Measurements from ENCODE around the gene WAPL. TPM values are rescaled to one million over a fixed set of nuclear protein-coding genes. Genes with fewer than 3 reads are reported as not detected.

WAPL gene
- total and polyA plus RNA-seq, 10 of the 15 experiments (the other 5 are each of a cell fraction or from before 2014, with no cell fraction given): 15.7 to 45.8 (median 29.0) TPM

DNA sequence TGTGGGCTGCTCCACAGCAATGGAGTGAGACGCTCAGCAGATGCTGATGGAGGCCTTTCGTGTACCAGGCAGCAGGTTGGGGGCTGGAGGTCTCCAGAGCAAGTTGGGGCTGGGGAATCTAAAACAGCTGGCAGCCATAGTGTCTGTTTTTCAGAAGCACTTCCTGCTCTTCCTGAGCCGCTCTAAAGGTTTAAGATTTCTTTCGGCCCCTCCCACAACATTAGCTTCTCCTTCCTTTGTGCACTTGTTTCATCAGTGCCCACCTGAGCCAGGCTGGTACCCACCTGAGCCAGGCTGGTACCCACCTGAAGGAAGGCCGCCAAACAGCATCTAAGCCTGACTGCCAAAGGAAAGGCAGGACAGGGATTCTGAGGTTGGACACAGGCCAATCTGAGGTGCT is 18.4 kb upstream of the WAPL start:
- no TSS peak for BruUV-seq (replicated peaks)
- Histone ChIP-seq H4K20me1 (ENCODE audit: control insufficient read depth, insufficient read depth) (no peaks in the 10 kb centered on the region), H3K9me3 (replicated peaks; ENCODE audit: control insufficient read depth, insufficient read depth, low read length) (peaks cover 1% of the 10 kb centered on the region; the same call in 2 of the 3 replicates), H3K27me3 (replicated peaks in 1 of 2; ENCODE audit: control insufficient read depth in 2 of 2, insufficient read depth in 2 of 2, low read length in 1 of 2) (no peaks in the 10 kb centered on the region), H3K27ac (ENCODE audit: control insufficient read depth, insufficient read depth) (no peak overlapping the region), H3K36me3 (ENCODE audit: control insufficient read depth in 2 of 2, insufficient read depth in 2 of 2, low read length in 1 of 2) (no peaks in the 10 kb centered on the region), H3K79me2 (ENCODE audit: control insufficient read depth, insufficient read depth, low read length) (no peaks in the 10 kb centered on the region), H3K4me2 (ENCODE audit: control insufficient read depth, insufficient read depth) (no peak overlapping the region), H3K4me1 (ENCODE audit: control insufficient read depth, insufficient read depth, low read length) (peaks cover 5% of the 10 kb centered on the region), H3K4me3 (no peak overlapping the region), H3K9ac (ENCODE audit: control insufficient read depth, insufficient read depth, low read length) (no peak overlapping the region), H2AFZ (ENCODE audit: control insufficient read depth, low read depth, low read length) (no peak overlapping the region)
- SMC1A ChIA-PET (ENCODE audit: uncharacterized antibody, unreplicated experiment): no interaction called here
- TF ChIP-seq IKZF2 (IDR thresholded peaks at IDR 0.05): no peak
- TF ChIP-seq, protein P1, sequence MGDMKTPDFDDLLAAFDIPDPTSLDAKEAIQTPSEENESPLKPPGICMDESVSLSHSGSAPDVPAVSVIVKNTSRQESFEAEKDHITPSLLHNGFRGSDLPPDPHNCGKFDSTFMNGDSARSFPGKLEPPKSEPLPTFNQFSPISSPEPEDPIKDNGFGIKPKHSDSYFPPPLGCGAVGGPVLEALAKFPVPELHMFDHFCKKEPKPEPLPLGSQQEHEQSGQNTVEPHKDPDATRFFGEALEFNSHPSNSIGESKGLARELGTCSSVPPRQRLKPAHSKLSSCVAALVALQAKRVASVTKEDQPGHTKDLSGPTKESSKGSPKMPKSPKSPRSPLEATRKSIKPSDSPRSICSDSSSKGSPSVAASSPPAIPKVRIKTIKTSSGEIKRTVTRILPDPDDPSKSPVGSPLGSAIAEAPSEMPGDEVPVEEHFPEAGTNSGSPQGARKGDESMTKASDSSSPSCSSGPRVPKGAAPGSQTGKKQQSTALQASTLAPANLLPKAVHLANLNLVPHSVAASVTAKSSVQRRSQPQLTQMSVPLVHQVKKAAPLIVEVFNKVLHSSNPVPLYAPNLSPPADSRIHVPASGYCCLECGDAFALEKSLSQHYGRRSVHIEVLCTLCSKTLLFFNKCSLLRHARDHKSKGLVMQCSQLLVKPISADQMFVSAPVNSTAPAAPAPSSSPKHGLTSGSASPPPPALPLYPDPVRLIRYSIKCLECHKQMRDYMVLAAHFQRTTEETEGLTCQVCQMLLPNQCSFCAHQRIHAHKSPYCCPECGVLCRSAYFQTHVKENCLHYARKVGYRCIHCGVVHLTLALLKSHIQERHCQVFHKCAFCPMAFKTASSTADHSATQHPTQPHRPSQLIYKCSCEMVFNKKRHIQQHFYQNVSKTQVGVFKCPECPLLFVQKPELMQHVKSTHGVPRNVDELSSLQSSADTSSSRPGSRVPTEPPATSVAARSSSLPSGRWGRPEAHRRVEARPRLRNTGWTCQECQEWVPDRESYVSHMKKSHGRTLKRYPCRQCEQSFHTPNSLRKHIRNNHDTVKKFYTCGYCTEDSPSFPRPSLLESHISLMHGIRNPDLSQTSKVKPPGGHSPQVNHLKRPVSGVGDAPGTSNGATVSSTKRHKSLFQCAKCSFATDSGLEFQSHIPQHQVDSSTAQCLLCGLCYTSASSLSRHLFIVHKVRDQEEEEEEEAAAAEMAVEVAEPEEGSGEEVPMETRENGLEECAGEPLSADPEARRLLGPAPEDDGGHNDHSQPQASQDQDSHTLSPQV (IDR thresholded peaks at IDR 0.05): no peak
- no peak for TF ChIP-seq SUZ12 (IDR thresholded peaks at IDR 0.05; ENCODE audit: unreplicated experiment)
- TF ChIP-seq SMARCA5 (IDR thresholded peaks at IDR 0.05): no peak
- no peak for TF ChIP-seq TAF1 (IDR thresholded peaks at IDR 0.05; ENCODE audit: borderline replicate concordance, low read depth, low read length)
- TF ChIP-seq CBX5 (IDR thresholded peaks at IDR 0.05; ENCODE audit: low read depth): no peak
- no peak for TF ChIP-seq RELA (IDR thresholded peaks at IDR 0.05; ENCODE audit: borderline replicate concordance, partially characterized antibody)
- no peak for TF ChIP-seq ATF7 (IDR thresholded peaks at IDR 0.05; ENCODE audit: low read depth)
- TF ChIP-seq, protein P2, sequence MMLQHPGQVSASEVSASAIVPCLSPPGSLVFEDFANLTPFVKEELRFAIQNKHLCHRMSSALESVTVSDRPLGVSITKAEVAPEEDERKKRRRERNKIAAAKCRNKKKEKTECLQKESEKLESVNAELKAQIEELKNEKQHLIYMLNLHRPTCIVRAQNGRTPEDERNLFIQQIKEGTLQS (IDR thresholded peaks at IDR 0.05; ENCODE audit: borderline replicate concordance, extremely low read depth, low read depth, low read length): no peak
- no peak for TF ChIP-seq MEF2A (IDR thresholded peaks at IDR 0.05; ENCODE audit: insufficient read depth, low read depth, low read length)
- no peak for TF ChIP-seq HCFC1 (IDR thresholded peaks at IDR 0.05; ENCODE audit: low read length)
- TF ChIP-seq BHLHE40 (IDR thresholded peaks at IDR 0.05; ENCODE audit: borderline replicate concordance in 1 of 2, low read depth in 2 of 2, low read length in 1 of 2): no peak
- TF ChIP-seq, protein P3, sequence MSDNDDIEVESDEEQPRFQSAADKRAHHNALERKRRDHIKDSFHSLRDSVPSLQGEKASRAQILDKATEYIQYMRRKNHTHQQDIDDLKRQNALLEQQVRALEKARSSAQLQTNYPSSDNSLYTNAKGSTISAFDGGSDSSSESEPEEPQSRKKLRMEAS (IDR thresholded peaks at IDR 0.05; ENCODE audit: low read depth, low read length): no peak
- no peak for TF ChIP-seq JUND (IDR thresholded peaks at IDR 0.05; ENCODE audit: low read depth, low read length)
- TF ChIP-seq ETV6 (conservative IDR thresholded peaks at IDR 0.05 in 1 of 2, IDR thresholded peaks at IDR 0.05 in 1 of 2; ENCODE audit: borderline replicate concordance in 1 of 2, low read depth in 1 of 2): no peak
- no peak for TF ChIP-seq SP1 (IDR thresholded peaks at IDR 0.05; ENCODE audit: low read depth, low read length)
- TF ChIP-seq BMI1 (IDR thresholded peaks at IDR 0.05; ENCODE audit: borderline replicate concordance): no peak
- TF ChIP-seq CBX3 (IDR thresholded peaks at IDR 0.05; ENCODE audit: borderline replicate concordance, low read depth): no peak
- TF ChIP-seq BCL11A (IDR thresholded peaks at IDR 0.05; ENCODE audit: low read depth, low read length): no peak
- no peak for TF ChIP-seq MEF2B (IDR thresholded peaks at IDR 0.05; ENCODE audit: partially characterized antibody, poor library complexity, severe bottlenecking)
- POLR2A ChIA-PET: no interaction called here
- CTCF ChIA-PET: no interaction called here
- in situ Hi-C loops (cut with MboI): no loop called here
- FAIRE-seq (no peak), DNase-seq (ENCODE audit: low read depth, low spot score) (no peak), ATAC-seq (no peak)
- RAD21 ChIA-PET (ENCODE audit: unreplicated experiment): no interaction called here
- intact Hi-C loops (cut with micrococcal nuclease; ENCODE audit: unreplicated experiment): no loop called here
- 87% methylated on average over 5 of the region's 5 CpGs for WGBS (ENCODE audit: insufficient coverage, insufficient replicate concordance, low lambda C conversion rate, missing lambda C conversion rate)
